ENCODE measurements around the gene PLCH2.

The PLCH2 gene

DNA sequence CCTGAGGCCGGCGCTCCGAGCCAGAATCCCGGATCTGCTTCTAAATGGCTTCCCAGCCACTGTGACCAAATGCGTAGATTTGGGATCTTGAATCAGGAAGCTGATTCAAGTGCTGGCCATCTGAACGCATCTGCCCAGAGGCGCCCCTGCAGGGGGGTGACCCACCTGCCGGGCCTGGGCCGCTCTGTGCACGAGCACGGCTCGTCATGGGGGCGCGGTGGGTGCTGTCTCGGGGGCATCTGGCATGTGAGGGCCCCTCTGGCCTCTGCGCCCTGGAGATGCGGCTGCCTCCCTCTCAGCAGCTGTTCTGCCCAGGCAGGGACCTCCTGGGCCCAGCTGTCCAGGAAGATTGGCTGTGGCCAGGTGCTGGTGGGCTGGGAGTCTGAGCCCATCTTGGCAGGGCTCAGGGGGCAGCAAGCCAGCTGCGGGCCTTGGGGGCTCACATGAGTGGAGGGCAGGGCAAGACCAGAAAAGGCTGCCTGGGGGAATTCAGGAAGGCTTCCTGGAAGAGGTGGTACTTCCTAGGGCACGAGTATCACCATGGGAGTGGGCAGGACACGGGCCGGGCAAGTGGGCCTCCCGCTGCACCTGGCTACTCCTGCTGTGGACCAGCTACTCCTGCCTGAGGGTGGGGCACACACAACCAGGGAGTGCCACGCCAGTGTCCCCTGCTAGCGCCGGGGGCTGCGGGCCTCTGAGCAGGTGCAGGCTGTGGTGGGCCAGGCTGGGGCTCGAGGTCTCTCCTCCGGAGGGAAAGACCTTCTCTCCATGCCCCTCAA is 25.1 kb downstream of the PLCH2 start:
- no peak for DNase-seq

DNA sequence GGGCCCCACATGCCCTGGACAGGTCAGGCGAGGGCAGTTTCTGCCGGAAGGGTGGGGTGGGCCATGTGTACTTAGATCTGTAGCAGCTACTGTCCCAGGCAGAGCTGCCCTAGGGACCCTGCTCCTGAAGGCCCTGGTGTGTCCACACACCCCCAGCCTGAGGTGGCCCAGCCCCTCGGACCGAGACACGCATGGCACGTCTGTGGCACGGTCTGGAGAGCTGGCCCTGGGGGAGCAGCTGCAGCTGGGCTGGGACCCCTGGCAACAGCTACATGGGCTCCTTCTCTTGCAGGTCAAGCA is 25.7 kb downstream of the PLCH2 start:
- DNase-seq, result no peak

DNA sequence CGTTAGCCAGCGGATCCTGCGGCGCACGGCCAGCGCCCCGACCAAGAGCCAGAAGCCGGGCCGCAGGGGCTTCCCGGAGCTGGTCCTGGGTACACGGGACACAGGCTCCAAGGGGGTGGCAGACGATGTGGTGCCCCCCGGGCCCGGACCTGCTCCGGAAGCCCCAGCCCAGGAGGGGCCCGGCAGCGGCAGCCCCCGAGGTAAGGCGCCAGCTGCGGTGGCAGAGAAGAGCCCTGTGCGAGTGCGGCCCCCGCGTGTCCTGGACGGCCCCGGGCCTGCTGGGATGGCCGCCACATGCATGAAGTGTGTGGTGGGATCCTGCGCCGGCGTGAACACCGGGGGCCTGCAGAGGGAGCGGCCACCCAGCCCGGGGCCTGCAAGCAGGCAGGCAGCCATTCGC is 26.1 kb downstream of the PLCH2 start:
- no peak for DNase-seq

DNA sequence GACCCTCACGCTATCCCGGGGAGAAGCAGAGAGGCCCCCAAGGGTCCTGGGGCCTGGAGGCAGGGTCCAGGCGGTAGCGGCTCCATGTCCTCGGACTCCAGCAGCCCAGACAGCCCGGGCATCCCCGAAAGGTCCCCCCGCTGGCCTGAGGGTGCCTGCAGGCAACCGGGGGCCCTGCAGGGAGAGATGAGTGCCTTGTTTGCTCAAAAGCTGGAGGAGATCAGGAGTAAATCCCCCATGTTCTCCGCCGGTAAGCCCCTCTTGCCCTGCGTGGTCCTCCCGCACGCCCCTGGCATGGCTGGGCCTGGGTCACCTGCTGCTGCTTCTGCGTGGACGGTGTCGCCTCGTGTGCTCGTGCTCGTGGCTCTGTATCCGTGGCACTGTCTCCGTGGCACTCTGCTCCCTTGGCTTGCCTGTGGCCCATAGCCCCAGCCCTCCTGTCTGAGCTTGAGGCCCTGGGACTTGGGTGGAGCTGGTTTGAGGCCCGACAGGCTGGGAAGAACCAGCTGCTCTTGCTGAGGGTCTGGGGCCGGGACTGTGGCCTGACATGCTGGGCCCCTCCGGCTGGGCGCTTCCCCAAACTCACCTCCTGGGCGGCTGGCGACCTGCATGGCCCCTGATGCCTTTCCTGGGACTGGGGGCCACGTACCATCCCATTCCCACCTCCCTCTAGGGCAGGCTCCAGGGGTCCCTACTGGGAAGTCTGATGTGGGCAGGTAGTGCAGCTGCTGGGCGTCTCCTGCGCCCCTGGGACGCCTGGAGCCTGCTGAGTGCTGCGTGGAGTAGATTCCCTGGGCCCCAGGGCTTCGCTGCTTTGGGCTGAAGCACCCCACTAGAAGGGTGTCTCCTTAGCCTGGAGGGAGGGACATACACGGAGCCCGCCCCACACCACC is 26.8 kb downstream of the PLCH2 start:
- DNase-seq, result no peak

DNA sequence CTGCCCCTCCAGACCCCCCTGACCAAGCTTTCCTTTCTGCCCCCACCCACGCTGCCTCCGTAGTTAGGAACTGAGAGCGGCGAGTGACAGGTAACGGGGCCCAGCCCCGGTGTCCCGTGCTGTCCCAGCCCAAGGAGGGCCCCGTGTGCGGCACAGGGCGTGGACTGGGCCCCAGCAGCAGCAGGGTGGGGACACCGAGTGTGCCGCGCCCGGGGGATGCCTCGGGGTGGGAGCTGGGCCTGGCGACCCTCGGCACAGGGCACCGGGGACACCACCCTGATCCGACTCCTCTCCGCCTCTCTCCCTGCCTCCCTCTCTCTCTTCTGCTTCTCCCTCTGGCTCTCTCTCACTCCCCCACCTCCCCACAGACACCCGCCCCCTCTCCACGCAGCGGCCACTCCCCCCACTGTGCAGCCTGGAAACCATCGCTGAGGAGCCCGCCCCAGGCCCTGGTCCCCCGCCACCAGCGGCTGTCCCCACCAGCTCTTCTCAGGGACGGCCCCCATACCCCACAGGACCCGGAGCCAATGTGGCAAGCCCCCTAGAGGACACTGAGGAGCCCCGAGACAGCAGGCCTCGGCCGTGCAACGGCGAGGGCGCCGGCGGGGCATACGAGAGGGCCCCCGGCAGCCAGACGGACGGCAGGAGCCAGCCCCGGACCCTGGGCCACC is 27.6 kb downstream of the PLCH2 start:
- DNase-seq, result no peak

DNA sequence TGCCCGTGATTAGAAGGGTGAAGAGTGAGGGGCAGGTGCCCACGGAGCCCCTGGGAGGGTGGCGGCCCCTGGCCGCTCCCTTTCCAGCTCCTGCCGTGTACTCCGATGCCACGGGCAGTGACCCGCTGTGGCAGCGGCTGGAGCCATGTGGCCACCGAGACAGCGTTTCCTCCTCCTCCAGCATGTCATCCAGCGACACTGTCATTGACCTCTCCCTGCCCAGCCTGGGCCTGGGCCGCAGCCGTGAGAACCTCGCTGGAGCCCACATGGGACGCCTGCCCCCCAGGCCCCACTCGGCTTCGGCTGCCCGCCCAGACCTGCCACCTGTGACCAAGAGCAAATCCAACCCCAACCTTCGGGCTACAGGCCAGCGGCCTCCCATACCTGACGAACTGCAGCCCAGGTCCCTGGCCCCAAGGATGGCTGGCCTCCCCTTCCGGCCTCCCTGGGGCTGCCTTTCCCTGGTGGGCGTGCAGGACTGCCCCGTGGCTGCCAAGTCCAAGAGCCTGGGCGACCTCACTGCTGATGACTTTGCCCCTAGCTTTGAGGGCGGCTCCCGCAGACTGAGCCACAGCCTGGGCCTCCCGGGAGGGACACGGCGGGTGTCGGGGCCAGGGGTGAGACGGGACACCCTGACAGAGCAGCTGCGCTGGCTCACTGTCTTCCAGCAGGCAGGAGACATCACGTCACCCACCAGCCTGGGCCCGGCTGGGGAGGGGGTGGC is 28.3 kb downstream of the PLCH2 start:
- no peak for DNase-seq

DNA sequence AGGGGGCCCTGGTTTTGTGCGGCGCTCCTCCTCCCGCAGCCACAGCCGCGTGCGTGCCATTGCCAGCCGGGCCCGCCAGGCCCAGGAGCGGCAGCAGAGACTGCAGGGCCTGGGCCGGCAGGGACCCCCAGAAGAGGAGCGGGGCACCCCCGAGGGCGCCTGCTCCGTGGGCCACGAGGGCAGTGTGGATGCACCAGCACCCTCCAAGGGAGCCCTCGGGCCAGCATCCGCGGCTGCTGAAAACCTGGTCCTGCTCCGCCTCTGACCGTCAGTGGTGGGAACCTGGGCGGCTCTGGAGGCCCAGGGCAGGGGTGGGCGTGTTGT is 28.8 kb downstream of the PLCH2 start:
- no peak for DNase-seq

DNA sequence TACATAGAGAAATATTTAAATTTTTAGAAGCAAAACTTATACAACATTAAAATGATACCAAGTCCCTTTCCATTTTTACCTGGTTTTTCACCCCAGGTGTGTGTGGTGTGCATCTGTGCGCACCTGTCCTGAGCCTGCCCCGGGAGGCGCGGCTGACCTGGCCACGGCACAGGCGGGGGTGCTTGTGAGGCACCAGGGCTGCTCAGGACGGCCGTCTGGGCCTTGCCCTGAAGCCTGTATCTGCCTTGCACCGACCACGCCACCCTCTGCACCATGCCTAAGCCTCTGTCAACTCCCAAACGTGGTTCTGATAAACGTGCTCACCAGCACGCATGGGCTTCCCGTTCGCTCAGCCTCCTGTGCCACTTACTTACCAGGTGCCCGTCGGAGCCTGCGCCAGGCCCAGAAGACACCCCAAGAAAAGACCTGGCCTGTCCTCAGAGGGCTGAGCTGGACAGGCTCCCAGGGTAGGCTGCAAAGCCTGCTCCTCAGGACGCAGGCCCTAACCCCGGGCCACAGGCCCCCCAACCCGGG is 29.4 kb downstream of the PLCH2 start:
- no peak for DNase-seq

DNA sequence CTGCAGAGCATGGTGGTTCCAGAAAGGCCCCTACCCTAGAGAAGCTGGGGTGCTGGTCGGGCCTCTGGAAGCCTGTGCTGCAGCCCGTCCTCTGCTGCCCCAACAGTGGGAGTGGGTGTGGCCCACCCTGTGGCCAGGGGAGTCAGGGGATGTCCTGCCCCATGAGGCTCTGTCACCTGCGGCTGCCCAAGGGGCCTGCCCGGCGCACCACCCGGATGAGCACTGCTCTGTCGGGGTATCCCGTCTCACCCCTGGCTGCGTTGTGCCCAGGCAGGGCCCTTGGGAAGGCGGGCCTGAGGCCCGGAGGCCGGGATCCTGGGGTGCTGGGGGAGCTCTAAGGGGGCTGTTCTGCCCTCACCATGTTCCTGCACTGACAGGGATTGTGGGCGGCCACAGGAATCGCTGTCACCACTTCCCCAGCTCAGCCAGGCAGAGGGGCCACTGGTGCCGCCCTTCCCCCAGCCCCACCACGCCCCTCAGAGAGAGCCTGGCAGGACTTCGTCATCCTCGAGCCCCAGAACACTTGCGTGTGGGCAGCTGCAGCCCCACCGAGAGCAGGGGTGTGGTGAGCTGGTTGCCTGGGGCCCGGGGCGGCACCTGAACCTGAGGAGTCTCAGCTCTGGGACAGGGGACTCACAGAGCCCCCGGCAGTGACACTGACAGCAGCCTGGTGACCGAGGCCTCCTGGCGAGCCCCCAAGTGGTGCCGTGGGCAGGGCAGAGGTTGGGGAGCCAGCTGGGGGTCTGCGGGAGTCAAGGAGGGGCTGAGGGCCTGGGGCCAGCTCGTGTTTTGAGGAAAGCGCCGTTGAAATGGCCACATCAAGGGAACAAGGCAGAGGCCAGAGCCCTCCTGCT is 30.1 kb downstream of the PLCH2 start:
- no peak for DNase-seq

DNA sequence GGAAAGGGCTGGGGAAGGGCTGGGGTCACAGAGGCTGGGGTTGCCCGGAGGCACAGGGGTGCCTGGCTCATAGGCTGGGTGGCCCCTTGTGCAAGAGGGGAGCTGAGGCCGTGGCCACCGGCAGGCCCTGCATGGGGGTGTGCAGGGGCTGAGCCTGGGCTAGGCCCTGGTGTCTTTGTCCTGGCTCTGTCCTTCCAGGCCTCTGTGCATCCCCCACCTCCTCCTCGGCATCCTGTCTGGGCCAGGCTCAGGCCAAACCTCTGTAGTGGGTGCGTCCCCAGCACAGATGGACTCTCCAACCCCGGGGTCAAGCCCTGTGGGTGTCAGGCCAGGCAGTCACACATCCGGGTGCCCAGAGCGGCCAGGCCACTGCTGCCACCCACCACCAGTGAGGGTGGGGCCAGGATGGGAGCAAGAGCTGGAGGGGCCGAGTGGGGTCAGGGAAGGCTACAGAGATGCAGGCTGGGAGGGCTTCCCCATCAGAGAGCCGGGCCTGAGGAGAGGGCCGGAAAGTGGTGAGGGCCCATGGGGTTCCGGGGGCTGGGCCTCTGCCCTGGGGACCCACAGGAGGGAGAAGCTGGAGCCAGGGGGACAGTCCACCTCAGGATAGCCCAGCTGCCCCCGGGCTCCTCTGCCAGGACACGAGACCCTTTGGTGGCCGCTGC is 30.9 kb downstream of the PLCH2 start:
- DNase-seq, result no peak

DNA sequence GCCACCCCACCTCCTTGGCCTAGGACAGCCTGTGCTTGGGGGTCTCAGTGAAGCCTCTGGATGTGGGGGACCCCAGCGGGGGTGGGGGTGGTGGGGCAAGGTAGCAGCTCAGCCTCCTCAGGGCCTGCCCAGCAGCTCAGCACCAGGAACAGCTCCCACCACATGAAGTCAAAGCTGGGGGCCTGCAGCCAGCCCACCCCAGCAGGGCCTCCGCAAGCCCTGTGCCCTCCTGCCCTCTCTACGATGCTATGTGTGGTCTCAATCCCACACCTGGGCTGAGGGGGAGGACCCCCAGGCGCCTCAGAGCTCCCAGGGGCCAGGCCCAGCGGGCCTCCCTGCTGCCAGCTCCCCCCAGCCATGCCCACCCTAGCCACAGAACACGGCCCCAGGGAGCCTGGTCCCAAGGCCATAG is 31.7 kb downstream of the PLCH2 start:
- DNase-seq, result no peak

DNA sequence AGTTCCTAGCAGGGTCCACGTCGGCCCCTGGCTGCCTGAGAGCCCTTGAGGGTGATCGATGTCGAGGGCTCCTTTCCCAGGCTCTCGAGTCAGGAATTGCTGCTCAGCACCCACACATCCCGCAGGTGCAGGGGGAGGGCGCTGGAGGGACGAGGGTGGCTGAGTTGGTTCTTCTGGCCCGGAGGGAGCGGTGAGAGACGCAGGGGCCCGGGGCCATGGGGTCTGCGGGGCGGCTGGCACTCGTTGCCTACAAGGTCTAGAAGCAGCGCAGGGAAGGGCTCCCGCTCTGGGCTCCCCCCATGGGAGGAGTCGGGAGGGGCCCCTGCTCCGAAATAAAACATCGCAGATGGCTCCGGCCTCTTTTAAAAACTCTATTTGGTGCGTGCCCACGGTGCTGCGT is 32.1 kb downstream of the PLCH2 start:
- no peak for DNase-seq

DNA sequence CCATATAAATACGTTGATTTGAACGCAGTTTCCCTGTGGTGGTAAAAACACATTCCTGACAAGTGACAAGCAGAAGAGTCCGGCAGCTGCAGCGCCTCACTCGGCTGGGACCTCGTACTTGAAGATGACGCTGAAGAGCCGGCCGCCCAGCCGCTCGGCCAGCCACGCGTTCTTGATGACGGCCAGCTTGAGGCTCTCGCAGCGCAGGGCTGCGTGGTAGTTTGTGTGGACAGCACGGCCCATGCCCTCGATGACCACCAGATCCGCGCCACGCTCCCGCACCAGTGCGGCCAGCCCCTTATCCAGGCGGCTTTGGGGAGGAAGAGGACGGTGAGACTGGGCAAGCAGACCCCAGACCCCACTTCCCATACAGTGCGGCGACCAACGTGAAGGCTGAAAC is 32.7 kb downstream of the PLCH2 start:
- DNase-seq, result no peak

DNA sequence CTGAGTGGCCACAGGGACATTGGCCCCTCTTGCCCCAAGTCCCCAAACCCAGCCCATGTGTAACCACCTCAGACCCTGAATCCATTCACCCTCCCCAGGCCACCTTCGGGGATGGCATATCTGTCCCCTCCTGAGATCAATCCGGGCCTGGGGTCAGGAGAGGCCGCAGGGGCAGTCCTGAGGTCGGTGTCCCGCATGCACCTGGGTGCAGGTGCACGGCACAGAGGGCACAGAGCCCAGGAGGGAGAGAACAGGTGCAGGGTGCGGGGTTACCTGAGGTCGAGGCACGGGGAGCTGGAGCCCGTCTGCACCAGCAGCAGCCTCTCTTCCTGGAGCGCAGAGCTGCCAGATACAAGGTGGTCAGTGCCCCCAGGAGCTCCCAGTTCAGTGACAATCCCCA is 33.5 kb downstream of the PLCH2 start:
- DNase-seq, result no peak

DNA sequence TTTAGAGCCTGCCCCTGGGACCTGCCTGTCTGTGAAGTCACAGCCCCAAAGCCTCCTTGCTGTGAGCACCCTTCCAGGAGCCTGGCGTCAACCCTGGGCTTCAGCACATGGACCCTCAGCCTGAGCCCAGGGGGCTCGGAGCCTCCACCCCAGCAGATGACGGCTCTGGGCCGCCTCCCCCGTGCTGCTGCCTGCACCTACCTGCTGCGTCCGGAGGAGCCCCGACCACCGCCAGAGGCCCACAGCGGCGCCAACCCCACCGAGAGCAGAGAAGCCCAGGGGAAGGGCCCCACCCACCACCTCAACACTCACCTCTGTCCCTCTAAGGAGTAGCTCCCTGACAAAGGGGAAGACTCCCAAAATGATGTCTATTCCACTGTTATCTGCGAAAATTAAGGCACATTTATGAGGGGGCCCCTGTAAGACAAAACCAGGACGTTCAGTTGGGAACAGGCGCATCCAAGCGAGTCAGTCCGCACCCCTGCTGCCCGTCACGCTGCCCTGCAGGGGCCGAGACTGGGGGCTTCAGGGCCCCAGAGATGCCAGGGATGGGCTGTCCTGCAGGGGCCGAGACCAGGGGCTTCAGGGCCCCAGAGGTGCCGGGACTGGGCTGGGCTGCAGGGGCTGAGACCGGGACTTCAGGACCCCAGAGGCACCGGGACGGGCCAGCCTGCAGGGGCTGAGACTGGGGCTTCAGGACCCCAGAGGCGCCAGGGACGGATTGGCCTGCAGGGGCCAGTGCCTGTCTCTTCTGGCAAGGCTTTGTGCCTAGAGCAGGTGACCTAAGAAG is 34.5 kb downstream of the PLCH2 start:
- no peak for DNase-seq

DNA sequence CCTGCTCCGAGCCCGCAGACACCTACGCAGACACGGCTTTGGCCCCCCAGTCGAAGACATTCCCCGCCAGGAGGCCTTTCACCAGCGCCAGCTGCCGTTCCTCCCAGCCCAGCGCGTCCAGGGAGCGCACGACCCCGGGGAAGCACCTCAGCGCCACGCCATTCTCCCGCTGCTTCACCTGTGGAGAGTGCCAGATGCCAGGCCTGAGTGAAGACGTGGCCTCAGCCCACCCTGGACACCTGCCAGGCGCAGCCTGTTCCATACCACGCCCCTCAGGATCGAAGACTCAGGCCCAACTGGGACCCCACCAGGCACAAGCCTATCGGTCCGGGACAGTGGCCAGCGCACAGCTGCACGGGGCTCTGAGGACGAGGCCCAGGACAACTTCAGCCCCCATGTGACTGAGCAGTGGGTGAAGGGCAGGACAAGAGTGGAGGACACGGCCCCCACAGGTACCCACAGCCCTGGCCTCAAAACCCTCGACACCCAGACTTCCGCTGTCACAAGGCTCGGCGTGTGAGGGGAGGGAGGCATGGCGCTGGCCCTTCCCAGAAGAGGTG is 36.9 kb downstream of the PLCH2 start:
- no peak for DNase-seq

DNA sequence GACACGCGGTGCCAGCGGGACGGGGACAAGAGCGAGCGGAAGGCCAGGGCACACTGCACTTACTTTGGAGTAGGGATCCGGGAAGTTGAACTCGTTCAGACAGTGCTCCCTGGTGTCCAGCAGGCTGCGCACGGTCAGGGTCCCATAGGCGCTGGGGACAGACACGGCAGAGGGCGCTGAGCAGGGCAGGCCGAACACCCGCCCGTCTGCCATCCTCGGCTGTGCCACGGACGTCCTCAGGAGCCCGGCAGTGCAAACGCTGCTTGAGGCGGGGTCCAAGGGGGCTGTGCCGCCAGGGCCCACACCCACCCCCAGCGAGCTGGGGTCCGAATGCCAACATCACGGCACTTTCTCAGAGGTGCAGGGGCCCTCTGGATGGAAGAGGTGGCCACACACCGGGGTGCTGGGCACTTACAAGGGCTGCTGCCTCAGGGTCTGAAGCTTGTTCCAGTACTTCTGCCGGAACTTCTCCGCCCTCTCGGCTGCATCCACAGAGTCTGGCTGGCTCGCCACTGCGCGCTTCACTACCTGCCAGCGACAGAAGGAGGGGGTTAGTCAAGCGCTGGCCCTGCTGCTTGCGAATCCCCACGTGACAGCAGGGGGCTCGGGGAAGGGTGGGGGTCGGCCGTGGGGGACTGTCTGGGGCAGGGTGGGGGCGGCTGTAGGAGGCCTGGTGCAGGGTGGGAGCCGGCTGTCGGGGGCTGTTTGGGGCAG is 38.0 kb downstream of the PLCH2 start:
- no peak for DNase-seq

DNA sequence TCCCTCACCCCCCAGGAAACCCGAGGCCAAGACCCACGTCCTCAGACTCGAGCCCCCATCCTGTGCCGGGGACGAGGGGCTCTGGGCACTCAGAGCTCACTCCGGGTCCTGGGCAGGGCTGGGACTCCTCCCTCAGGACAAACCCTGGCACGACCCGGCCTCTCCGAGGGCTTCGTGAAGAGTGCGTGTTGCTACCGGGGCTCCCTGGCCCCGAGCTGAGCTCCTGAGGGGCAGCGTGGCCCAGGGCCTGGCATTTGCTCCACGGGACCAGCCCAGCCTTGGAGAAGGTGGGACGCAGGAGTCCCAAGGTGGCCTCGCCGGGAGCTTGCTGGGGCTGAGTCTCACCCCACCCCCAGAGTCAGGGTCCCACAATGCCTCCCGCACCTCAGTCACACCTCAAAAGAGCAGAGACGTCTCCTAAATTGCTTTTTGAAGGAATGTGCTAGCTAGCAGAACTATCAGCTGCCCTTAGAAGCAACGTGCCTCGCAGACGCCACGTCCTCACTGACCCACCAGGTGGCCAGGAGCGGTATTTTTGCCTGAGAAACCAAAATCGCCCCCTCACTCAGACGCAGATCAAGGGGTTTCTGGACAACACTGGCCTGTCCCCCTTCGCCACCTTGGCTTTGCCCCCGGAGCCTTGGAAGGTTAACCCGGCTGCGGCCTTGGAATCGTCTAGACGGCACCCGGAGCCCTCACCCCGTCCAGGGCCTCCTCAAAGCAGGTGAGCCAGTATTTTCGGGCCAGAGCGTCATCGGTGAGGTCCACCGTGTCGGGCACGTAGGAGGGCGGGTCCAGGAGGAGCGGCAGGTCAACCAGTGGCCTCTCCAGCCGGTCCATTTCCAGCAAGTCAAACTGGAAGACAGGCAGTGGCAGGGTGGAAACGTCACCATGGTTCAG is 39.0 kb downstream of the PLCH2 start:
- no peak for DNase-seq

DNA sequence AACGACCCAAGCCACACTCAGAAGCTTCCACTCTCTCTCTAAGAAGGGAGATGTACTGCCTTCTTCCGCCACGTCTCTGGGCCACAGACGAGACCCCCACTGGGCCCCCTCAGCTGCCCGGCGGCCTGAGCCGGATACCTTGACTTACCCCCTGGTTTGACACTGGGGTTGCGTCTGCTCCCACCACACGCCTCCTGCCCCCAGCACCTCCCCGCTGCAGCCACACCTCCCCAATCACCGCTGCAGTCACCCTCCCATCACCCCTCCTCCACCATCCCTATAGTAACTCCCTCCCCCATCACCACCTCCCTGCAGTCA is 39.6 kb downstream of the PLCH2 start:
- DNase-seq, result no peak
